NCI-H2227 (cell line): ENCODE data around the gene EXOC2.

Experiments used
- DNase-seq: peaks from one replicate; lab custom pipeline; 2025; ENCODE audit not compliant: unreplicated experiment; lab: John Stamatoyannopoulos, UW

Gene EXOC2

DNA sequence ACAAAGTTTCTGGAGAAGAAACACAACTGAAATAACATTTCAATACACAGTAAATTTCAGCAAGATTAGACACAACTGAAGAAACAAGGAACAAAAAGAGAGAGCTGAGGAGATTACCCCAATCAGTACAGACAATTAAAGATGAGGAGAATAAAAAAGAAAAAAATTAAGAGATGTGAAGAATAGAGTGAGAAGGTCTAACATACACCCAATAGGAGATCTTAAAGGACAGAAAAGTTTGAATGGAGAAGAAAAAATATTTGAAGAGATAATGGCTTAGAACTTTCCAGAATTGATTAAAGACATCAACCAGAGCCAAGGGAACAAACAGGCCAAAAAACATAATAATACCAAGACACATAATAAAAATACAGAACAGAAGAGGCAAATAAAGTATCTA is 152.4 kb downstream of the EXOC2 start:
- no peak for DNase-seq

DNA sequence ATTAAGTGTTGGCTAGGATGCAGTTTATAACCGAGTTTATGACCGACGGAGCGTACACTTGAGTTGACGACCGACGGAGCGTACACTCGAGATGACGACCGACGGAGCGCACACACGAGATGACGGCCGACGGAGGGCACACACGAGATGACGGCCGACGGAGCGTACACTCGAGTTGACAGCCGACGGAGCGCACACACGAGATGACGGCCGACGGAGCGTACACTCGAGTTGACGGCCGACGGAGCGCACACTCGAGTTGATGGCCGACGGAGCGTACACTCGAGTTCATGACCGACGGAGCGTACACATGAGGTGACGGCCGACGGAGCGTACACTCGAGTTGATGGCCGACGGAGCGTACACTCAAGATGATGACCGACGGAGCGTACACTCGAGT is 155.8 kb downstream of the EXOC2 start:
- no peak for DNase-seq

DNA sequence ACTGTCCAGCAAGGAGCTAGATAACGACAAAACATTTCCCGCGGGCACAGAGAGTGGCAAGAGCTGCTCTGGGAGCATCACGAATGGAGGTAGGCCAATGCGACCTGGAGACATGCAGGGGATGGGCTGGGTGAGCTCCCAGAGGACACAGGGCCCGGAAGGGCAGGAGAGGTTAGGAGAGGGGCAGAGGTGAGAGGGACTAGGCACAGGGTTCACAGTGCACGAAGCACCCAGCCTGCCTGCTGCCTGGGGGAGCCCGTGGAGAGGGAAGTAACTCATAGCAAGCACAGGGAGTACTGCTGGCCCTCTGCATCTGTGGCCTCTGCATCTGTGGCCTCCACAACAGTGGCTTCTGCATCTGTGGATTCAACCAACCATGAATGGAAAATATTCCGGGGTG is 162.5 kb downstream of the EXOC2 start:
- DNase-seq, result no peak

DNA sequence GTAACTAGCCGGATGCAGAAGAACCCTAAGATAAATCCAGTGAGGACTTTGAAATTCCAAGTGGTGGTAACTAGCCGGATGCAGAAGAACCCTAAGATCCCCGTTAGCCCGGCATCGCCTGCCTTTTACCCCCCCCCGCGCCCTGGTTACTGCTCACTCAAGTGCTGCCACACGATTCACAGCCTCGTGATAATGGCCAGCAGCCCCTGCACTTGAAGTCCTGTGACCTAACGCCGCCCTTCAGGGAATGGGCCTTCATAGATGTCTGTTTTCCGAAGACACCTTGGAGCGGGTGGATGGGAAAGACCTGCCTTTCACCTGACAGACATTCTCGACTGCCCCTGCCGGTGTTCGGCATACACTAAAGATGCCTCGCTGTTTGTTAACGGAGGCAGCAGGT is 163.9 kb downstream of the EXOC2 start:
- DNase-seq, result no peak

DNA sequence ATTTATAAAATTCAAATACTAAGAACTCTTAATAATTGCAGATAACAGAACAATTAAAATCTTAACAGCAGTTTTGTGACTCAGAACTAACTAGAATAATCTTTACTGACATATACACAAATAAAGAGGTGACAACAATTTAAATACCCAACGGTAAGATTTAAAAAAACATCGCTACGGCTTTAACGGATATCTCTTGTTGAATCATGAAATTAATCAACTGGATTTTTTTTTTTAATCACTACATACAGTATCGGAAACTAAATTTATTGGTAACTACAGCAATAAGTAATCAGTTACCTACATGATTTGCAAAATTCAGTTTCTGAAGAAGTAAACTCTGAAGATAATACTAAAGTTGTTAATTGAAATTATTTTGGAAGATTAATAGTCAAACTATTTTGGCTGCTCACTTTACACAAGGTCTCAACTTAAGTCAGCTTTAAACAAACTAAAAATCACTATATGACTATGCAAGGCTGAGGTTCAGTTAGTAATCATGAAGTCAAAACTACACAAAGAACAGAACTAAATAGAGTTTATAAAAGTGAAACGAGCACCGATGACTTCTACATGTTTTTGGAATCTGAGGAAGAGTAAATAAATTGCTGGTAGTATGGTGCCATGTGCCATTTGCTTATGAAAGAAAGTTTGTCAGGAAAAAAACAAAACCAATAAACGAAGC is 164.8 kb downstream of the EXOC2 start:
- no peak for DNase-seq

DNA sequence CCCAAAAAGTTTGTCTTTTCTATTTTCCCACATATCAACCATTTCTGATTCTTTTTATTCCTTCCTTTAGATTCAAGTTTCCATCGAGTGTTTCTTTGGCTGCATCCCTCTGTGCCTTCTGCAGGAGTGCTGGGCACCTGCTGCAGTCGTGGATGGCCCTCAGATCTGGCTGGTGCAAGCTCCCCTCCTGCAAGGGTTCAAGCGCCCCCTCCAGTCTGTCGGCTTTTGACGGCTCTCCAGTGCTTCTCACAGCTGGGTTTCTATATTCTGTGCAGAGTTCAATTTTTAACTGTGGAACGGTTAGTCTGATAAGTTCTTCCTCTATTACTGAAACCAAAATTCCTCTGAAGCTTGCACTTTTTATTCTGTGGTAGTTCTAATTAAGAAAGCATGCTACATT is 168.1 kb downstream of the EXOC2 start:
- no peak for DNase-seq

DNA sequence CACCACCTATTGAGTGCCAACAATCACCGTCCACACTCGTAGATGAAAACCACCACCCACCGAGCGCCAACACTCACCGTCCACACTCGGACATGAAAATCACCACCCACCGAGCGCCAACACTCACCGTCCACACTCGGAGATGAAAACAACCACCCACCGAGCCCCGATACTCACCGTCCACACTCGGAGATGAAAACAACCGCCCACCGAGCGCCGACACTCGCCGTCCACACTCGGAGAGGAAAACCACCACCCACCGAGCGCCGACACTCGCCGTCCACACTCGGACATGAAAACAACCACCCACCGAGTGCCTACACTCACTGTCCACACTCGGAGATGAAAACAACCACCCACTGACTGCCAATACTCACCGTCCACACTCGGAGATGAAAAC is 172.1 kb downstream of the EXOC2 start:
- DNase-seq, result no peak

DNA sequence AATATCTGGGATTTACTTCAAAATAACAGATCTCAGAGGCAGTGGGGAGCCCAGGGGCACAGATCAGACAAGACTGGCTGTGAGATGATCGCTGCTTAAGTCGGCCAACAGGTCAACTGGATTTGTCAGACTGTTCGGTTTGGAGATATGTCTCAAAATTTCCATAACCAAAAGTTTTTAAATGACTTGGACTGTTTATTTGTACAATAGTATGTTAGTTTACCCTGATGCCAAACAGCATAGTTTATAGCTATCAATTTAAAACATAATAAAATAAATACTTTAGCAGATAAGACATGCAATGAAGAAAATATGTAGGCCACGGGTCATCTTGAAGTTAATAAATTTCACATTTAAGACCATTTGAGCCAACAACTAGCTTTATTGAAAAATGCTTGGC is 174.7 kb downstream of the EXOC2 start:
- DNase-seq, result no peak

DNA sequence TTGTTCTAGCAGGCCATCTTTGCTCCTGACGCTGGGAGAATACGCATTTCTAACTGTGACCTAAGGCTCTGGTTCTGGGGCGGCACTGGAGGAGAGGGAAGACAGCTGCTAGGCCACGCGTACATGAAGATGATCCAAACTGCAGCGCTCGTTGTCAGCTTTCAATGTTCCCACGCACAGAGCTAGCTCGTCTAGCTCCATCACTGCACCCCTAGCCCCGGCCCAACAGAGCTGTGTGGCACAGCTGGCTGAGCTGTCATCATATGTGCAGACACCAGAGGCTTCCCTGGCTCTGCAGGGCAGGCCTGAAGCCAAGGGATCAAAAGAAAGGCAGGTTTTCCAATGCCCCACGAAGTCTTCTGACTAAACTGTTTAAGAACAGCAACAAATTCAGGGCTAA is 176.7 kb downstream of the EXOC2 start:
- no peak for DNase-seq

DNA sequence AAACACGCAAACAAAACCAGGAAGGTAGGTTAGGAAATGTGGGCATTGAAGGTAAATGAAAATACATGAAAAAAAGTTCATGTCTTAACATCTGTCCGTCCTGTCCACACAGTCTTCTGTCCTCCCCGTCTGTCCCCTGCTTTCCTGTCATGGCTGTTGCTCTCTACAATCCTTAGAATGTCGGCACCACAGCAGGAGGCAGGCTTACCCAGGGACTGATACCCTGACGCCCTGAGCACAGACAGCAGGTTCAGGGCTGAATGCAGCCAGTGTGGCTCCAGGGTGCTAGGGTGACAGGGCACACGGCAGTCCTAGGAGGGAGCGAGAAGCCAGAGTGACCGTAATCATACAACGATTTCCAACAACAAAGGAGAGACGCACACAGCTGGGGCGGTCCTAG is 177.7 kb downstream of the EXOC2 start:
- no peak for DNase-seq

DNA sequence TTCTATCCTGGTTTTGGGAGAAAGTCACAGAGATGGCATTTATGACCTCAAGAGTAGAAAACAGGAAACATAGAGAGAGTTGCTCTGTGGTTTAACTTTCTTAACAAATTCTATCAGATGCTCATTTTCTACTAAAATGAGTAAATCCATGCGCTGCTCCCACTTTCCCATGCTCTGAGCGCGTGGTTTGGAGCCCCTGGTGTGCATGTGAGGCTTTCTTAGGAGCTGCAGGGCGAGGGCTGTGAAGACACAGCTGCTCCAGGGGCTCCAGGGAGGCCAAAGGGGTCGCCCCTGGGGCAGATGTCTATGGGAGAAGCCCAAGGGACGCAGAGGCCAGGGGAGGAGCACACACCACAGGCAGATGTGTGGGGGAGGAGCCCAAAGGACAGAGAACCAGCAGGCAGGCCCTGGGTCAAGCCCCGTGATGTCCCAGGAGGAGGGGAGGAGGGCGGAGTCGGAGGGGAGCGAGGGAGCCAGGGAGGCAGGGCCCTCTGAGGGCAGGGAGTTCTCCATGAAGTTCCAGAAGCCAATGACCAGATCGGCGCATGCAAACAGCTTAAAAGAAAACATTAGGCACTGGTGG is 178.5 kb downstream of the EXOC2 start:
- no peak for DNase-seq

DNA sequence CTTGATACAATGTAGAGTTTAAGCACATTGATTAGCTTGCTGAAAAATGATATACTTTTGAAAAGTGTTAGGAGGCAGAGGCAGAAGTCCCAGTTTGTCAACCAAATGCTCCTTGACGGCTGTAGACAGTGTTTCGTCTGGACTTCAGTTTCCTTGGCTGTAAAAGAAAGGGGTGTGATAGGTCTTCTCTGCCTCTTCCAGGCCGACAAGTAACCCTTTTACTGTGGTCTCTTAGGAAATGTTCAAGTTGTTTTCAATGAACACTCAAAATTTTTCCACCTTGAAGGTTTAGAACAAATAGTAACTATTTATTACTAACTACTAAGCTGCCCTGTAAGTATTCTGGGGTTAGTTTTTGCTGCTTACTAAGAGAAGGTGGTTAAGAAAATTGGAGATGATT is 179.0 kb downstream of the EXOC2 start:
- no peak for DNase-seq

DNA sequence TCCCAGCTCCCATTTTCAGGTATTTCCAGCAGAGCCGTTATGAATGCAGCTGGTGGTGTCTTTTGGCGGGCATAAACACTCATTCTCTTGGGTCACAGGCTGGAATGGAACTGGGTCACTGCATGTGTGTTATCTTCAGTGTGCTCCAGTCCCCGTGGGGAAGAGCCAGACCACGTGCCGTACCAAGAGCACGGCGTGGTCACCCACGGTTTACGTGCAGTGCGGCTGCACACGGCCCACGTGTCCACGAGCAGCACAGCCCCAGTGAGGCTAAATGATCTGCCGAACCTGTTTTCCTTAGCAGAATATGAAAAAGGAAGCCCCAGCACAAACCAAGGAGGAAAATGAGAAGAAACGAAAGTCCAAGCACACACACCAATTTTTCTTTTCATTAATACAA is 179.9 kb downstream of the EXOC2 start:
- DNase-seq, result no peak

DNA sequence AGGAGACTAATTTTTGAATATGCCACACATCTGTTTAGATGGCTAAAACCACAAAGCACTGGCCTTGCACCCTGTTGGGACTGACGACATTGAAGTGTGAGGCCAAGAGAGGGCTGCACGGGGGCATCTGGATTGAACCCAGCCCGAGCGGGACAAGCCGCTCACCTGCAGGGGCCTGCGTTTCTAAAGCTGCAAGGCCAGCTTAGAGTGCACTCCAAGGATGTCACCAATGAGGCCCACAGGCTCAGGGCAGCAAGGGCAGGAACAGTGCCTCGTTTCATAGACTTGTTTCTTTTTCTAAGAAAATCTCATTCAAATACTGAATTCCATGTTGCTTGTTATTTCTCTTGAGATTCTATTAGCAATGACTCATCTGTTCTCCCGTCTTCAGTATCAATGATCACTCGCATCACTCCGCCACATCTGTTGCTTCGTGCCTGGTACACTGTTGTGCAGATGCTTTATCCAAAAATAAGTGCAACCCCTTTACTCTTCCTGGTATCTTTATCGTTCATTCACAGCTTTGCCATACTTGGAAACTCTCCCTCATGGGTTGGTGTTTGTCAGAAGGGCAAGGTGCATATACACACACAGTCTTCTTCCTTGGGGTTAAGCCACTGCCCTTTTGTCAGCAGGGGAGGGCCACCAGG is 181.3 kb downstream of the EXOC2 start:
- DNase-seq, result no peak

DNA sequence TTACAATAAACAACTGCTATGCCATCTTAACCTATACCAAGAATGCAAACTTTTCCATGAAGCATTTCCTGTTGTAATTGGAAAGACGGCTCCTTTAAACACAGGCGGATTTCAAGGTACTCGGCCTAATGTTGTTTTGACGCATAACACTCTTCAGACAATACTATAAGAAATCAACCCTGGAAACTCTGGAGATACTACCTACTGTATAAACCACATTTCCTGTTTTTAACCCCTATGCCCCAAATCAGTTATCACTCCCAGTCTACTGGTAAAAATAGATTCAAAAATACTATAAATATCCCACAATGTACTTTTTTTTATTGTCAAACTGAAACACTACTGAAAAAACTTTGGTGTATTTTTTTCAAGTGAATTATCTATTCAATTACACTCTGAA is 183.3 kb downstream of the EXOC2 start:
- DNase-seq, result no peak

DNA sequence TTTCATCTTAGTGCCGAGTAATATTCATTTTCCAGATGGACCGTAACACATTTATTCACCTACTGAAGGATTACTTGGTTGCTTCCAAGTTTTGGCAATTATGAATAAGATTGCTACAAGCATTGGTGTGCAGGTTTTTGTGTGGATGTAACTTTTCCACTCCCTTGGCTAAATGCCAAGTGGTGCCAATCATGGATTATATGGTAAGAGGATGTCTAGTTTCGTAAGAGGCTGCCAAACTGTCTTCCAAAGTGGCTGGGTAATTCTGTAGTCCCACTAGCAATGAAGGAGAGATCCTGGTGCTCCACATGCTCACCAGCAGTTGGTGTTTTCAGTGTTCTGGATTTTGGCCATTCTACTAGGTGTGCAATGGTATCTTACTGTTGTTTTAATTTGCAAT is 184.3 kb downstream of the EXOC2 start:
- DNase-seq, result no peak

DNA sequence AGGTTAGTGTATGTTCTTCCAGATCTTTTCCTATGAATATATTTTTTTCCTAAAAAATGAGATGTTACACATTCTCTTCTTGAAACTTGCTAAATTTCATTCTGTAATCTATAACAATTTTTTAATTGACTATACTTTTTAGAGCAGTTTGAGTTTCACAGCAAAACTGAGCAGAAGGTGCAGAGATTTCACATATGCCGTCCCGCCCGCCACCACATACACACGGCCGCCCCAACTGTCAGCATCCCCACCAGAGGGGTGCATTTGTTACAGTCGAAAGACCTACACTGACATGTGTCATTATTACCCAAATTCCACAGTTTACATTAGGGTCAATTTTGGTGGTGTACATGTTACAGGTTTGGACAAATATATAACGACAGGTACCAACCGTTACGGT is 184.9 kb downstream of the EXOC2 start:
- no peak for DNase-seq

DNA sequence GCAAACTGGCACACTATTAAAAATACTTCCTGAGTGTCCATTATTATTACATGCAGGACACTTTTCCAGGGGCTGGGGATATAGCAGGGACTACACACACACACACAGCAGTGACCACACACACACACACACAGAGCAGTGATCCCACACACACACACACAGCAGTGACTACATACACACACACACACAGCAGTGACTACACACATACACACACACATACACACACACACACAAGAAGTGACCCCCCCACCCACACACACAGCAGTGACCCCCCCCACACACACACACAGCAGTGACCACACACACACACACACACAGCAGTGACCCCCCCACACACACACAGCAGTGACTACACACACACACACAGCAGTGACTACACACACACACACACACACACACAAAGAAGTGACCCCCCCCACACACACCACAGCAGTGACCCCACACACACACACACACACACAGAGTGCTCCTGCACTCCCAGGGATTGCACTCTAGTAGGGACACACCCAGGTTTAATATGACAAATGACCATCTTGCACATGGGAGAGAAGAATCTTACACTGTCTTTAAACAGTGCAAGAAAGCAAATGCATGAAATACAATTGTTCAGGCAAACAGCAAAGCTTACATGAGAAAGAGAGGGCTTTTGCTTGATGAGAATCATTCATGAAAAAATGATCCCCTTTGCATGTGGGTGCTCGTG is 185.9 kb downstream of the EXOC2 start:
- DNase-seq, result no peak

DNA sequence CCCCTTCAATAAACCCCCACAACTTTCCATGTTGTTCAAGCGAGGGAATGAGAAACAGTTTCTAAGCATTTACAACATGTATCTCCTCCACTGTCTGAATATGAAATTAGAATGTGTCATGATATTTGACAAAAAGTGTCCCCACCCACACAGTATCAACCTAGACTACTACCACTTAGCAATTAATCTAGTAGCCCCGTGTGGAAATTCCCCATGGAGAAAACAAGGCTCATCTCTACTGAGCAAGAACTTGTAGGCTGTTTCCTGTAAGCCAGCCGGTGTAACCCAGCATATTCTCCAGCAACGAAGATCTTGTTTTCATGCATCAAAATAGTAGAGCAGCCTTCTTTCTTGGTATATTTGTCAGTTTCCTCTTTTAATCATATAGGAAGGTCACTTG is 186.4 kb downstream of the EXOC2 start:
- no peak for DNase-seq

DNA sequence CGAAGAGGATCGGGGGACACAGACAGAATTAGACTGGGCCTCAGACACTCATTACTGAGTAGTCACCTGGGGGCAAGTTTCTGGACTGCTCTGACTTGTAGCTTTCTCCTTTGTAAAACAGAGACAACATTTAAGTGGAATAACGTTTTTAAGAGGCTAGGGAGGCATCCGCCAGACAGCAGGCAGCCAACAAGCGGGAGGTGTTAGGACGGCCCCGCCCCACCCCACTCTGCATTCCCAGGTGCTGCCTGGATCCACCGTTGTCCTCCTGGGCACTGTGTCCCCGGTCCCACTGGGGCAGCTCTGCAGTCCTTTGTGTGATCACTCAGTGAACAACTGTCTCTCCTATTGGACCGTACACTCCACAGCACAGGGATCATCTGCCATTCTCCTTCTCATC is 187.6 kb downstream of the EXOC2 start:
- DNase-seq, result no peak

DNA sequence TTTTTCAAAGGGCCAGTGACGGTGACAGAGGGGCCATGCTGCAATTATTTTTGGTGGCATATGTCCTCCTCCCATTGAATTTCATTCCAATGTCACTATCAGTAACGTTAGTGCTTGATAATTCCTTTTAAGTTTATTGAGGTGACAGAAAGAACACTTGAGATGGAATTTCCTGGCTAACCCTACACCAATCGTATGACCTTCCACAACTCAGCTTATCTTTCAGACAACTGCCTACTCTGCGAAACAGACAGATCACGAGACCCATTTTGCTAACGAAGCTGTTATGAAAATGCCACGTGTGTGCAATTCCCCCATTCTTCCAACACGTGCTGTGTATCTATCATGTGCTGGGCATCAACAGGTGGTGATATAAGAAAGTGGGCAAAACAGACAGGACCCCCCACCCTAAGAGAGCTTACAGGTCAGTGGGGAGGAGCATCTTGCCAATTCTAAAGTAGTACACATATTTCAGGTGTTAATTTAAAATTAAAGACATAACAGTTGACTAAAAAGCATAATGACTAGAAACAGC is 188.4 kb downstream of the EXOC2 start:
- DNase-seq, result no peak
